Measurements from ENCODE around the gene CDC25C. TPM values are rescaled to one million over a fixed set of nuclear protein-coding genes. Genes with fewer than 3 reads are reported as not detected.

CDC25C gene
- 1 to 10 TPM; 1.0 to 1.6 TPM for polyA plus RNA-seq

DNA sequence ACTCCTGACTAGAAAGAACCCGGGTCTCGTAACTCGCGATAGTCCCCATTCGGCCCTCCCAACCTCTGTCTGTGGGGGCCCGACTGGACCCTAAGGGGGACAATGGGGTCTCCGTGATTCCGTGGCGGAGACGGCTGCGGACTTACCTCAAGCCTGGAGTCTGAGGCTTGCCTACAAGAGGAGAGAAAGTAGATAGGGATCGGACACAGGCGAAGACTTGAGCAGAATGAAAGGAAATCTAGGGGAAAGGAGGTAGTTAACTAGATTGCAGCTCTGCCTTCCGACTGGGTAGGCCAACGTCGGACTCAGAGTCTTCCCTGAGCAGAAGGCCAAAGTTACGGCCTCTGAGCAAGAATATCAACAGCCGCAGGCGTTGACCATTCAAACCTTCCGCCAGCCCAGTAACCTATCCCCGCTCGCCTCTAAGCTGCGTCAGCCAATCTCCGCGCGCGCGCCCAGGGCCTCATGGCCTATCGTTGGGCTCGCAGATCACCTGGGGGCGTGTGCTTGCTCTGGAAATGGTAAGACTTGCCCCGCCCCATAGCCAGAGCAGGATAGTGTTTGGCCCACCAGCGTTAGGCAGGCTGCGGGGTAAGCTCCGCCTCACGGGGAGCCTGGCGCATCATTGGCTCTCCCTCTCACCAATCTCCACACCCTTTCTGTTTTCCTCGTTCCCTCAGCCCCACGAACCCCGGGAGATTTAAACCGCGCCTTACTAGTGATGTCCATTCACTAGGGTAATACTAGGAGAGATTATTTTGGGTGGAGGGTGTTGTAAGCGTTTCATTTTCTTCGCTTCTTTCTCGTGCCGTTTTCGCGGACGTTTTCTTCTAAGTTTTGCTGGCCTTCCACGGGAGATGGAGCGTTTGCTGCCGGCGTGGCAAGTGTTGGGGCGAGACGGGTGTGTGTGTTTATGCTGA, at the start of gene CDC25C:
CDC25C (minus strand) TSS at position 356 of the 920 bp plus-strand sequence. CDS start 624 bp downstream, outside the sequence.
- H3K4me1 ChIP-seq (ENCODE audit: control insufficient read depth in 2 of 2, insufficient read depth in 2 of 2, low read length in 1 of 2), result no peaks in the 10 kb centered on the region
- H3K4me3 ChIP-seq (ENCODE audit: low read depth in 1 of 2, low read length in 2 of 2), result peak within 1 kb of the TSS; percentile 49 to 77
- no peaks in the 10 kb centered on the region for H3K27me3 ChIP-seq (ENCODE audit: control insufficient read depth in 1 of 2, insufficient read depth in 2 of 2, low read length in 2 of 2)
- no peaks in the 10 kb centered on the region for H3K36me3 ChIP-seq (ENCODE audit: control insufficient read depth in 2 of 2, insufficient read depth in 2 of 2, low read length in 1 of 2)
- no peaks in the 10 kb centered on the region for H3K9me3 ChIP-seq (ENCODE audit: control insufficient read depth in 2 of 2, insufficient read depth in 1 of 2, low read depth in 1 of 2, low read length in 1 of 2)
- 0% methylated on average over 55 of the region's 55 CpGs for WGBS, 2 donors
- peak within 1 kb of the TSS in 1 of 2 donors; percentile 51 for H3K27ac ChIP-seq (ENCODE audit: low read depth in 2 of 2, low read length in 1 of 2)

DNA sequence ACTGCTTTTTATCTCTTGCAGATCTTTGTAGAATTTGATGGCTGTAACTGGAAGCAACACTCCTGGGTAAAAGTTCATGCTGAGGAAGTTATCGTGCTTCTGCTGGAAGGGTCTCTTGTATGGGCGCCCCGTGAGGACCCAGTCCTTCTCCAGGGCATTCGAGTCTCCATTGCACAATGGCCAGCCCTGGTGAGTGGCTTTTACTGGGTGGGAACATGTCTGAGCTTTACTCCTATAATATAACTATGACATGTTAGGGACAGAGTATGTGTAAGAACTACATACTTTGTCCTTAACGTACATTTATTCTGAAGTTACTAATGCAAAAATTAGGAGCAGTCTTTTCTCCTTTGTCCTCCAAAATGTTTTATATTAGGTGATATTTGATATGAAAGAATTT, 41.0 kb upstream of the CDC25C start:
- Histone ChIP-seq H3K9me3 (ENCODE audit: control insufficient read depth in 2 of 2, insufficient read depth in 1 of 2, low read depth in 1 of 2, low read length in 1 of 2) (no peaks in the 10 kb centered on the region), H3K4me1 (ENCODE audit: control insufficient read depth in 2 of 2, insufficient read depth in 2 of 2, low read length in 1 of 2) (peaks cover 0 to 4% of the 10 kb centered on the region in 2 donors), H3K27ac (ENCODE audit: low read depth in 2 of 2, low read length in 1 of 2) (no peak overlapping the region), H3K36me3 (ENCODE audit: control insufficient read depth in 2 of 2, insufficient read depth in 2 of 2, low read length in 1 of 2) (peaks cover 4 to 10% of the 10 kb centered on the region in 2 donors), H3K4me3 (ENCODE audit: low read depth in 1 of 2, low read length in 2 of 2) (no peak overlapping the region), H3K27me3 (ENCODE audit: control insufficient read depth in 1 of 2, insufficient read depth in 2 of 2, low read length in 2 of 2) (no peaks in the 10 kb centered on the region)
- WGBS, 2 donors, result 72 to 74% methylated on average over 5 of the region's 5 CpGs

DNA sequence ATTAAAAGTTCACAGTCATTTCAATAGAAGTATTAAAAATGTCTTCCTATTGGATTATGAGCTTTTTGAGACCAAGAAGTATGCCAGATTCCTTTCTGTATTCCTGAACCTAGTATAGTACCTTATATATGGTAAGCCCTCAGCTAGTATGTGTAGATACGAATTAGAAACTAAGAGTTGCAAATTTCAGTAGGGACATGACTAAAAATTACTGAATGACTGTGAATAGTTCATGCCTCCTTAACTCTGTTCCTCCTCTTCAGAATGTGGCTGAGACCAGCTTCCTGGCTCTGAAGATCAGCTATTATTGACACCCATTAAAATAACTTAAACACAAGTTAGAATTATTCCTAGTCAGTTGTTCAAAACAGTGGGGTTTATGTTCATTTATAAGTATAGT, 40.6 kb upstream of the CDC25C start:
- no peaks in the 10 kb centered on the region for H3K27me3 ChIP-seq (ENCODE audit: control insufficient read depth in 1 of 2, insufficient read depth in 2 of 2, low read length in 2 of 2)
- no peak overlapping the region for H3K27ac ChIP-seq (ENCODE audit: low read depth in 2 of 2, low read length in 1 of 2)
- H3K4me3 ChIP-seq (ENCODE audit: low read depth in 1 of 2, low read length in 2 of 2), result no peak overlapping the region
- H3K9me3 ChIP-seq (ENCODE audit: control insufficient read depth in 2 of 2, insufficient read depth in 1 of 2, low read depth in 1 of 2, low read length in 1 of 2), result no peaks in the 10 kb centered on the region
- WGBS, 2 donors, result 71% methylated on average over 1 of the region's 1 CpG
- H3K4me1 ChIP-seq (ENCODE audit: control insufficient read depth in 2 of 2, insufficient read depth in 2 of 2, low read length in 1 of 2), result peaks cover 0 to 4% of the 10 kb centered on the region in 2 donors
- peaks cover 4 to 10% of the 10 kb centered on the region in 2 donors for H3K36me3 ChIP-seq (ENCODE audit: control insufficient read depth in 2 of 2, insufficient read depth in 2 of 2, low read length in 1 of 2)

DNA sequence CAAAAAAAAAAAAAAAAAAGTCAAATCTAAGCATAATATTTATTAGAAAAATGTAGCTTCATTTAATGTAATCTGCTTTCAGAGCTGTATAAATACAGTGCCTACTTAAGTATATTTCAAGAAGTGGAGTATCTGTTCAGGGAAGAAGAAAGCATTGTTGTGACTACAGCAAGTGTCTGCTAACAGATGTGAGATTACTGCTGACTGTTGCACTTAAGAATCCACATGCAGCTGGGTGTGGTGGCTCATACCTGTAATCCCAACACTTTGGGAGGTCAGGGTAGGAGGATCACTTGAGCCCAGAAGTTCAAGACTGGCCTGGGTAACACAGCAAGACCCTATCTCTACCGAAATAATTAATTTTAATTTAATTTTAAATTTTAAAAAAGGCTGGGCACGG, 39.9 kb upstream of the CDC25C start:
- H3K36me3 ChIP-seq (ENCODE audit: control insufficient read depth in 2 of 2, insufficient read depth in 2 of 2, low read length in 1 of 2), result peaks cover 4 to 9% of the 10 kb centered on the region in 2 donors
- peaks cover 0 to 4% of the 10 kb centered on the region in 2 donors for H3K4me1 ChIP-seq (ENCODE audit: control insufficient read depth in 2 of 2, insufficient read depth in 2 of 2, low read length in 1 of 2)
- H3K4me3 ChIP-seq (ENCODE audit: low read depth in 1 of 2, low read length in 2 of 2), result no peak overlapping the region
- H3K27ac ChIP-seq (ENCODE audit: low read depth in 2 of 2, low read length in 1 of 2), result no peak overlapping the region
- WGBS, 2 donors, result 89 to 90% methylated on average over 2 of the region's 2 CpGs
- no peaks in the 10 kb centered on the region for H3K9me3 ChIP-seq (ENCODE audit: control insufficient read depth in 2 of 2, insufficient read depth in 1 of 2, low read depth in 1 of 2, low read length in 1 of 2)
- H3K27me3 ChIP-seq (ENCODE audit: control insufficient read depth in 1 of 2, insufficient read depth in 2 of 2, low read length in 2 of 2), result no peaks in the 10 kb centered on the region

DNA sequence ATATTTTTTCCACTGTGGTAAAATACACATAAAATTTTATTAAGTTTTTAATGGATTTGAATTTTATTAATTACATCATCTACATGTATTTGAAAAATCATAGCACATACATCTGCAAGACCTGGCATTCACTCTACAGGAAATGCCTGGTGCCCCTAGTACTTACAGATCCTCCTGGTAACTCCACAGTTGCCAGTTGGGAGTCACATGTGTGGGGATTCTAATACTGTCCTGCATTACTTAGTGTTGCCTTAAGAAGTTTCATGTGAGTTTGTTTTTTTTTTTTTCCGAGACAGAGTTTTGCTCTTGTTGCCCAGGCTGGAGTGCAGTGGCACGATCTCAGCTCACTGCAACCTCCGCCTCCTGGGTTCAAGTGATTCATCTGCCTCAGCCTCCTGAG, 38.9 kb upstream of the CDC25C start:
- no peaks in the 10 kb centered on the region for H3K9me3 ChIP-seq (ENCODE audit: control insufficient read depth in 2 of 2, insufficient read depth in 1 of 2, low read depth in 1 of 2, low read length in 1 of 2)
- peaks cover 3 to 4% of the 10 kb centered on the region in 2 donors for H3K36me3 ChIP-seq (ENCODE audit: control insufficient read depth in 2 of 2, insufficient read depth in 2 of 2, low read length in 1 of 2)
- peaks cover 0 to 4% of the 10 kb centered on the region in 2 donors for H3K4me1 ChIP-seq (ENCODE audit: control insufficient read depth in 2 of 2, insufficient read depth in 2 of 2, low read length in 1 of 2)
- H3K4me3 ChIP-seq (ENCODE audit: low read depth in 1 of 2, low read length in 2 of 2), result no peak overlapping the region
- WGBS, 2 donors, result 87 to 90% methylated on average over 3 of the region's 3 CpGs
- H3K27me3 ChIP-seq (ENCODE audit: control insufficient read depth in 1 of 2, insufficient read depth in 2 of 2, low read length in 2 of 2), result no peaks in the 10 kb centered on the region
- no peak overlapping the region for H3K27ac ChIP-seq (ENCODE audit: low read depth in 2 of 2, low read length in 1 of 2)

DNA sequence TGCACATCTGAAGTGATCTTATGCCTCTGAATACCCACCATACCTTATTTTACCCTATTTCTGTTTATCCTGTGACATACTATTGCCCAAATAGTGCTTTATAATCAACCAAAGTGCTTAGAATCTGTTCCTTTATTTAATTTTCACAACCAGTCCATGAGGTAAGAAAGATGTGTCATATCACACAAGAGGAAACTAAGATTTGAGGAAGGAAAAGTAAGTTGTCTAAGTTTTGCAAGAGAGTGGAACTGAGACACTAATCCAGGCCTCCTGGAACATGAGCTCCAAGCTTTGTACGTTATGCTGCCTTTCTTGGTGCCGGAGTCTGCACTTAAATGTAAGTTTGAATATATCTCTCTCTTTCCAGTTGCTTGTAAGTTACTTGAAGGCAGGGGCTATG, 38.1 kb upstream of the CDC25C start:
- Histone ChIP-seq H3K36me3 (ENCODE audit: control insufficient read depth in 2 of 2, insufficient read depth in 2 of 2, low read length in 1 of 2) (peaks cover 3 to 4% of the 10 kb centered on the region in 2 donors), H3K27me3 (ENCODE audit: control insufficient read depth in 1 of 2, insufficient read depth in 2 of 2, low read length in 2 of 2) (no peaks in the 10 kb centered on the region), H3K4me3 (ENCODE audit: low read depth in 1 of 2, low read length in 2 of 2) (no peak overlapping the region), H3K27ac (ENCODE audit: low read depth in 2 of 2, low read length in 1 of 2) (no peak overlapping the region), H3K4me1 (ENCODE audit: control insufficient read depth in 2 of 2, insufficient read depth in 2 of 2, low read length in 1 of 2) (peaks cover 0 to 4% of the 10 kb centered on the region in 2 donors), H3K9me3 (ENCODE audit: control insufficient read depth in 2 of 2, insufficient read depth in 1 of 2, low read depth in 1 of 2, low read length in 1 of 2) (no peaks in the 10 kb centered on the region)
- WGBS, 2 donors, result 54 to 79% methylated on average over 2 of the region's 2 CpGs

DNA sequence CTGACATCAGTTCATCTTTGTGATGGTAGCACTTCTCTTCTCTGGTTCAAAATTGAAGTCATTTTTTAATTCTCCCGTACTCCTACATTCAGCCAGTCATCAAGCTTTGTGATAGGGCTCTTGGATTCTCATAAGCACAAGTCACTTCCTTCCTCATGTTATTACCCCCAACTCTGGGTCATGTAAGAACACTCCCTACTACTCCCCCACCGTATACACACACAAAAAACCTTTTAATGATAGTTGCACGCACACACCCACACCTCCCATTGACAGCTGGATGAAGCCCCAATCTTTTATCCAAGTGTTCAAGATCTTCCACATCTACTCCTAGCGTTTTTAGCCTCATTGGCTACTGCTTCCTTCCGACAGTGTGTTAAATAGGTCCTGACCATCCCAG, 37.7 kb upstream of the CDC25C start:
- H3K27ac ChIP-seq (ENCODE audit: low read depth in 2 of 2, low read length in 1 of 2), result no peak overlapping the region
- peaks cover 0 to 4% of the 10 kb centered on the region in 2 donors for H3K4me1 ChIP-seq (ENCODE audit: control insufficient read depth in 2 of 2, insufficient read depth in 2 of 2, low read length in 1 of 2)
- WGBS, 2 donors, result 80 to 83% methylated on average over 5 of the region's 5 CpGs
- no peaks in the 10 kb centered on the region for H3K9me3 ChIP-seq (ENCODE audit: control insufficient read depth in 2 of 2, insufficient read depth in 1 of 2, low read depth in 1 of 2, low read length in 1 of 2)
- H3K36me3 ChIP-seq (ENCODE audit: control insufficient read depth in 2 of 2, insufficient read depth in 2 of 2, low read length in 1 of 2), result peaks cover 3 to 4% of the 10 kb centered on the region in 2 donors
- no peaks in the 10 kb centered on the region for H3K27me3 ChIP-seq (ENCODE audit: control insufficient read depth in 1 of 2, insufficient read depth in 2 of 2, low read length in 2 of 2)
- no peak overlapping the region for H3K4me3 ChIP-seq (ENCODE audit: low read depth in 1 of 2, low read length in 2 of 2)

DNA sequence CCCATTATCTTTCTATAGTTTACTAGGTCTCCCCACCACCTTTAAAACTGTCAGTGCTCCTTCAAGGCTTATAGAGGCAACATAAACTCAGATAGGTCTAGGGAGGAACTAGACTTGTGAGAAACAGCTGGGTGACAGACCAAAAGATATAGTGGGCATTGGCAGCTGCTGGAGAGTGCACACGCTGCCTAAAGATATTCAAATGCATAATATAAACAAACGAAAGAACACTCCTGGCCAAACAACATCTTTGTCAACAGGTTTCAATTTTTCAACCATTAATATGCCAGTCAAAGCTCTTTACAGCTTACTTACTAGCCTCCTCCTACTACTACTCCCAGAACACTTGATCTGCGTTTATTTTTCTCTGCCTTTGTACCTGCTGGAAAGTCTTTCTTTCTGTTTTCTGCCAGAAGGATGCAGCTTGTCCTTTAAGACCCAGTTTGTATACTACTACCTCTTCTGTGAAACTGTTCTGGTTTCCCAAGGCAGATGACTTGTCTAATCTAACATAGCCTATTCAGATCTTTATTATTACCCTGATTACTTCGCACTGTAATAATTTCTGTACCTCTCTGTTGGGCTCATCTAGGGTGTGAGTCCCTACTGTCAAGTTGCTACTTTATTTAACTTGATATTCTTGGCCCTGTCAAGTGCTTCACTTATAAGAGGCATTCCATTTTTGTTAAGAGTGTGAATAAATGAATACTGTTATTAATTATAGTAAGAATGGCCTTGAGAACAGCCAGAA, 35.2 kb upstream of the CDC25C start:
- Histone ChIP-seq H3K9me3 (ENCODE audit: control insufficient read depth in 2 of 2, insufficient read depth in 1 of 2, low read depth in 1 of 2, low read length in 1 of 2) (no peaks in the 10 kb centered on the region), H3K27me3 (ENCODE audit: control insufficient read depth in 1 of 2, insufficient read depth in 2 of 2, low read length in 2 of 2) (no peaks in the 10 kb centered on the region), H3K36me3 (ENCODE audit: control insufficient read depth in 2 of 2, insufficient read depth in 2 of 2, low read length in 1 of 2) (no peaks in the 10 kb centered on the region), H3K27ac (ENCODE audit: low read depth in 2 of 2, low read length in 1 of 2) (no peak overlapping the region), H3K4me1 (ENCODE audit: control insufficient read depth in 2 of 2, insufficient read depth in 2 of 2, low read length in 1 of 2) (peaks cover 0 to 2% of the 10 kb centered on the region in 2 donors), H3K4me3 (ENCODE audit: low read depth in 1 of 2, low read length in 2 of 2) (no peak overlapping the region)
- WGBS, 2 donors, result 54 to 61% methylated on average over 4 of the region's 4 CpGs

DNA sequence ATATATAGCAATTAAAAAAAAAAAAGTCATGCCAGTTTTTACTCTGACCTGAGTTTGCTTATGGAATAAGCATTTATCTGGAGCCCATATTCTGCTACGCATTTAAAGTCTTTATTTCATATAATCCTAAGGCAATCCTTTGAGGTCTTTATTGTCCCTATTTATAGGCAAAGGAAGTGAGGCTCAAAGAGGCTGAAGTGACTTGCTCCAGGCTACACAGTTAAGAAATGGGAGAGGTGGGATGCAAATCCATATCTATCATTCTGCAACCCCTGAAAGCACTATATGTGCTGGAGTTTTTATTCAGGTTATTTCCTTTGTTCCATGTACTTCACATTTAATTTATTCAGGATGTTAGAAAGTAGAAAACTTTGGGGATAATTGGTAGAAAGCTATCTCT, 33.0 kb upstream of the CDC25C start:
- H3K27ac ChIP-seq (ENCODE audit: low read depth in 2 of 2, low read length in 1 of 2), result no peak overlapping the region
- WGBS, 2 donors, result 91 to 94% methylated on average over 1 of the region's 1 CpG
- H3K4me1 ChIP-seq (ENCODE audit: control insufficient read depth in 2 of 2, insufficient read depth in 2 of 2, low read length in 1 of 2), result peaks cover 0 to 2% of the 10 kb centered on the region in 2 donors
- H3K27me3 ChIP-seq (ENCODE audit: control insufficient read depth in 1 of 2, insufficient read depth in 2 of 2, low read length in 2 of 2), result no peaks in the 10 kb centered on the region
- H3K36me3 ChIP-seq (ENCODE audit: control insufficient read depth in 2 of 2, insufficient read depth in 2 of 2, low read length in 1 of 2), result no peaks in the 10 kb centered on the region
- H3K9me3 ChIP-seq (ENCODE audit: control insufficient read depth in 2 of 2, insufficient read depth in 1 of 2, low read depth in 1 of 2, low read length in 1 of 2), result no peaks in the 10 kb centered on the region
- H3K4me3 ChIP-seq (ENCODE audit: low read depth in 1 of 2, low read length in 2 of 2), result no peak overlapping the region

Data from esophagus (tissue), 2 donors.